GM12878 (cell line): ENCODE measurements around the gene GPC6. TPM values are rescaled to one million over a fixed set of nuclear protein-coding genes. Genes with fewer than 3 reads are reported as not detected.

Experiments used
- ATAC-seq: fragments of 200-7000 bp; cut with Tn5 transposase; 3 replicates; pipeline ENCODE4 v1.9.1; 2020; ENCODE audit warnings: mild to moderate bottlenecking, moderate library complexity
- BruUV-seq: library from RNA; stranded (reverse); fragments of 400-500 nt; replicated peaks from 2 replicates; lab custom pipeline; 2021; lab: Mats Ljungman, UMichigan
- CTCF ChIA-PET: fragments of 300-600 bp; sonication (Branson Sonifier 250); formaldehyde crosslinking; extraction: SDS; loops from one replicate; lab custom pipeline; 2021; ENCODE audit warnings: inconsistent platforms; lab: Yijun Ruan, JAX
- POLR2A ChIA-PET: fragments of 350-600 bp; formaldehyde crosslinking; extraction: SDS; loops from one replicate; lab custom pipeline; 2021; ENCODE audit warnings: inconsistent platforms; lab: Charles Lee
- RAD21 ChIA-PET: fragments of 300-600 bp; sonication (Branson Sonifier 250); formaldehyde crosslinking; loops from one replicate; lab custom pipeline; 2023; ENCODE audit warnings: antibody characterized with exemption; ENCODE audit not compliant: unreplicated experiment; lab: Charles Lee
- SMC1A ChIA-PET: fragments of 300-600 bp; sonication (Branson Sonifier 250); formaldehyde crosslinking; loops from one replicate; lab custom pipeline; 2023; ENCODE audit not compliant: unreplicated experiment, uncharacterized antibody; lab: Charles Lee
- DNase-seq: peaks from one replicate; pipeline ENCODE4 v3.0.0-alpha.2; 2011; ENCODE audit warnings: low read depth, low spot score
- FAIRE-seq: peaks from 3 replicates; lab custom pipeline; 2011; peaks lifted over from hg19 to GRCh38; lab: Jason Lieb, UNC
- H2AFZ ChIP-seq: 2 replicates; pipeline ENCODE4 v1.6.0; 2011; ENCODE audit warnings: low read depth, low read length, control low read depth; ENCODE audit not compliant: control insufficient read depth
- H3K27ac ChIP-seq: 2 replicates; pipeline ENCODE4 v1.5.1; 2011; ENCODE audit warnings: control low read depth; ENCODE audit not compliant: control insufficient read depth, insufficient read depth
- H3K27me3 ChIP-seq, 2 experiments: replicated peaks in 1 of 2; 2 replicates each; pipeline versions ENCODE4 v1.6.0 to v1.6.1; 2011; ENCODE audit warnings: low read length in 1 of 2; ENCODE audit not compliant: control insufficient read depth in 2 of 2, insufficient read depth in 2 of 2
- H3K36me3 ChIP-seq, 2 experiments: 2 replicates each; pipeline ENCODE4 v1.5.1; 2011; ENCODE audit warnings: low read length in 1 of 2; ENCODE audit not compliant: control insufficient read depth in 2 of 2, insufficient read depth in 2 of 2
- H3K4me1 ChIP-seq: 2 replicates; pipeline ENCODE4 v1.6.1; 2011; ENCODE audit warnings: mild to moderate bottlenecking, low read length, moderate library complexity, mixed read lengths; ENCODE audit not compliant: control insufficient read depth, insufficient read depth
- H3K4me2 ChIP-seq: 2 replicates; pipeline ENCODE4 v1.6.0; 2011; ENCODE audit warnings: control low read depth; ENCODE audit not compliant: control insufficient read depth, insufficient read depth
- H3K4me3 ChIP-seq: fragments of 200-600 bp; sonication (generic); 2 replicates; pipeline ENCODE4 v1.5.1; 2016
- H3K79me2 ChIP-seq: 2 replicates; pipeline ENCODE4 v1.6.0; 2011; ENCODE audit warnings: low read length; ENCODE audit not compliant: control insufficient read depth, insufficient read depth
- H3K9ac ChIP-seq: 2 replicates; pipeline ENCODE4 v1.8.0; 2011; ENCODE audit warnings: low read length, control low read depth, mixed read lengths; ENCODE audit not compliant: control insufficient read depth, insufficient read depth
- H3K9me3 ChIP-seq: replicated peaks from 3 replicates; pipeline ENCODE4 v1.5.1; 2011; ENCODE audit warnings: mild to moderate bottlenecking, low read length; ENCODE audit not compliant: control insufficient read depth, insufficient read depth
- H4K20me1 ChIP-seq: 2 replicates; pipeline ENCODE4 v1.6.0; 2011; ENCODE audit not compliant: control insufficient read depth, insufficient read depth
- BRCA1 ChIP-seq: IDR thresholded peaks from 2 replicates; pipeline ENCODE4 v1.6.1; 2011; ENCODE audit warnings: low read depth, low read length, improper control_type of control experiment
- CHD1 ChIP-seq: IDR thresholded peaks from 2 replicates; pipeline ENCODE4 v1.6.1; 2012; ENCODE audit warnings: low read depth, low read length, improper control_type of control experiment
- CHD4 ChIP-seq: fragments of 200-600 bp; sonication (generic); IDR thresholded peaks from 2 replicates; pipeline ENCODE4 v1.6.1; 2016; ENCODE audit warnings: mild to moderate bottlenecking
- E2F4 ChIP-seq: IDR thresholded peaks from 2 replicates; pipeline ENCODE4 v1.6.1; 2012; ENCODE audit warnings: low read depth, low read length, improper control_type of control experiment
- ELK1 ChIP-seq: IDR thresholded peaks from 2 replicates; pipeline ENCODE4 v1.6.1; 2012; ENCODE audit warnings: low read depth, low read length, improper control_type of control experiment
- GATAD2B ChIP-seq: fragments of 450-650 bp; conservative IDR thresholded peaks from 2 replicates; pipeline ENCODE4 v1.6.1; 2017; ENCODE audit warnings: low read depth, mild to moderate bottlenecking, moderate library complexity
- HDAC2 ChIP-seq: fragments of 200-600 bp; sonication (generic); IDR thresholded peaks from 2 replicates; pipeline ENCODE4 v1.6.1; 2017
- IKZF1 ChIP-seq: fragments of 450-650 bp; conservative IDR thresholded peaks from 2 replicates; pipeline ENCODE4 v1.6.1; 2017; ENCODE audit warnings: antibody characterized with exemption, mild to moderate bottlenecking
- LARP7 ChIP-seq: fragments of 450-650 bp; IDR thresholded peaks from 2 replicates; pipeline ENCODE4 v1.6.1; 2017; ENCODE audit warnings: mild to moderate bottlenecking
- MYC ChIP-seq: IDR thresholded peaks from 2 replicates; pipeline ENCODE4 v1.6.1; 2011; ENCODE audit warnings: mild to moderate bottlenecking, low read length, moderate library complexity, inconsistent platforms; ENCODE audit not compliant: insufficient read depth, insufficient replicate concordance, insufficient read length, severe bottlenecking
- NBN ChIP-seq: fragments of 450-650 bp; IDR thresholded peaks from 2 replicates; pipeline ENCODE4 v1.6.1; 2016
- NR2C1 ChIP-seq: fragments of 450-650 bp; IDR thresholded peaks from 2 replicates; pipeline ENCODE4 v1.6.1; 2017; ENCODE audit warnings: antibody characterized with exemption, mild to moderate bottlenecking, moderate library complexity
- PAX8 ChIP-seq: fragments of 450-650 bp; IDR thresholded peaks from 2 replicates; pipeline ENCODE4 v1.6.1; 2017; ENCODE audit warnings: mild to moderate bottlenecking, moderate library complexity
- SIN3A ChIP-seq: IDR thresholded peaks from 2 replicates; pipeline ENCODE4 v1.6.1; 2012; ENCODE audit warnings: low read depth, low read length, improper control_type of control experiment
- SREBF1 ChIP-seq: IDR thresholded peaks from 2 replicates; pipeline ENCODE4 v1.6.1; 2012; ENCODE audit warnings: mild to moderate bottlenecking, low read length
- TCF3 ChIP-seq: IDR thresholded peaks from 2 replicates; pipeline ENCODE4 v1.6.1; 2012; ENCODE audit warnings: low read depth, mild to moderate bottlenecking, low read length, borderline replicate concordance; ENCODE audit not compliant: insufficient read depth
- TCF7 ChIP-seq: IDR thresholded peaks from 2 replicates; pipeline ENCODE4 v1.6.1; 2014; ENCODE audit warnings: antibody characterized with exemption, borderline replicate concordance
- ZNF384 ChIP-seq: IDR thresholded peaks from 2 replicates; pipeline ENCODE4 v1.6.1; 2012; ENCODE audit warnings: low read depth, mild to moderate bottlenecking, low read length, improper control_type of control experiment, borderline replicate concordance
- ZNF592 ChIP-seq: fragments of 450-650 bp; IDR thresholded peaks from 2 replicates; pipeline ENCODE4 v1.6.1; 2017; ENCODE audit warnings: mild to moderate bottlenecking, moderate library complexity
- WGBS: methylation state at CpG from one replicate; pipeline ENCODE4 v1.1.6; 2016; ENCODE audit warnings: low lambda C conversion rate; ENCODE audit not compliant: insufficient replicate concordance, insufficient coverage; ENCODE audit errors: missing lambda C conversion rate; 5-methylcytosine and 5-hydroxymethylcytosine counted together
- in situ Hi-C: fragments of 300-500 bp; cut with MboI; formaldehyde crosslinking; loops from 9 replicates; pipeline ENCODE4 v1.14.3; 2018; ENCODE audit warnings: mixed read lengths
- intact Hi-C: fragments of 100-400 bp; cut with micrococcal nuclease; formaldehyde crosslinking; loops from one replicate; pipeline ENCODE4 v1.14.2; 2022; ENCODE audit not compliant: unreplicated experiment
- polyA plus RNA-seq, 11 experiments: library from polyadenylated mRNA; depleted of rRNA in 4 of 11; unstranded in 6 of 11; stranded (reverse) in 5 of 11; fragments of >200 nt; fragmentation: Nextera tagmentation in 4 of 11; fragmentation: Illumina TruSeq in 1 of 11; extraction: Ambion mirVana in 4 of 11; extraction: Trizol in 1 of 11; gene quantifications; 1 replicate in 1 of 11; 2 replicates in 10 of 11; pipeline versions ENCODE4 v1.2.1 to v1.2.3, GENCODE V29; 2011 to 2016; ENCODE audit warnings: inconsistent platforms in 2 of 11, missing spikeins in 2 of 11, low read depth in 1 of 11
- total RNA-seq, 4 experiments: library from RNA; depleted of rRNA in 3 of 4; stranded (reverse); fragments of >200 nt in 3 of 4; fragmentation: Illumina TruSeq in 1 of 4; extraction: Trizol in 1 of 4; gene quantifications; 2 replicates each; pipeline versions ENCODE4 v1.2.1 to v1.2.3, GENCODE V29; 2013 to 2021

The GPC6 gene
- total and polyA plus RNA-seq, 10 of the 15 experiments (the other 5 are each of a cell fraction or from before 2014, with no cell fraction given) = 0.03 to 0.04 (median 0.03) TPM; not detected in 7

GRCh38 chr13:93455861-93456260 lies 229.3 kb downstream of the GPC6 start:
- in situ Hi-C loops (no loop called here), intact Hi-C loops (no loop called here)
- no peaks in the 10 kb centered on the region for H3K27me3 ChIP-seq
- 37% methylated on average over 4 of the region's 4 CpGs for WGBS
- no peak overlapping the region for H3K27ac ChIP-seq
- H3K4me1 ChIP-seq = no peaks in the 10 kb centered on the region
- TF ChIP-seq SREBF1 = no peak
- TF ChIP-seq BRCA1 = no peak
- no peak for TF ChIP-seq E2F4
- TF ChIP-seq IKZF1 = no peak
- no peak for TF ChIP-seq SIN3A
- no peak for TF ChIP-seq GATAD2B
- TF ChIP-seq TCF7 = no peak
- no peak for TF ChIP-seq LARP7
- TF ChIP-seq MYC = no peak
- no peak for TF ChIP-seq ZNF384
- TF ChIP-seq HDAC2 = no peak
- TF ChIP-seq PAX8 = no peak
- TF ChIP-seq ZNF592 = no peak
- TF ChIP-seq ELK1 = no peak
- no peak for TF ChIP-seq CHD1
- no peak for TF ChIP-seq TCF3
- no peak for TF ChIP-seq CHD4
- TF ChIP-seq NBN = no peak
- TF ChIP-seq NR2C1 = no peak
- ChIA-PET CTCF (no interaction called here), SMC1A (no interaction called here), RAD21 (no interaction called here), POLR2A (no interaction called here)
- FAIRE-seq (no peak), DNase-seq (no peak), ATAC-seq (no peak)
- no peaks in the 10 kb centered on the region for H4K20me1 ChIP-seq
- no peak overlapping the region for H2AFZ ChIP-seq
- no peaks in the 10 kb centered on the region for H3K9me3 ChIP-seq
- H3K4me2 ChIP-seq = no peak overlapping the region
- no peak overlapping the region for H3K4me3 ChIP-seq
- H3K9ac ChIP-seq = no peak overlapping the region
- no TSS peak for BruUV-seq
- no peaks in the 10 kb centered on the region for H3K79me2 ChIP-seq
- H3K36me3 ChIP-seq = no peaks in the 10 kb centered on the region
